Stimulated activated CD4-positive, alpha-beta T cell treated with anti-CD3 and anti-CD28 coated beads, Interleukin-1b, Interleukin-23, amount 100 ng/mL, for 48 hours (primary cell): Measurements from ENCODE around the gene LCLAT1.
"Not testable (repeated sequence)": the region's sequence is repeated elsewhere in the genome, so short reads cannot be mapped to it uniquely, and the experiment has no call there.

Experiments used
- DNase-seq: peaks from one replicate; pipeline ENCODE4 v3.0.0-alpha.2; 2020

Gene LCLAT1

DNA sequence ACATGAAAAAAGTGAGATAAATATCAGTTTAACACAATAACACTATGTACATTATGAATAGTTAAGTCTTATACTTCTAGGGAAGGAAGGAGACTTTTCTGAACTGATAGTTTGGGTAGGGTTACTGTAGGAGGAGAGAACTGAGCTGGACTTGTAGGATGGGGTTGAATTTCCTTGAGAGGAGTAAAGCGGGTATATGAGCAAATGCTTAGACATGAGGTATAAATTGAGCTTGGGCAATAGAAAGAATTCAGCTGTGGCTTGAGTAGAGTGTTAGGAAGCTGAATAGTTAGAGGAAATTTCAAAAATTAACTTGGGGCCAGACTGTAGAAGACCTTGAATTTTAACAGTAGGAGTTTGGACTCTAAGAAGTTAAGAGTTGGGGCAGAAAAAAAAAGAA is 45.1 kb downstream of the LCLAT1 start:
- DNase-seq = no peak

GRCh38 chr2:30492619-30493018 is 45.6 kb downstream of the LCLAT1 start:
- no peak for DNase-seq

GRCh38 chr2:30493440-30493839 is 46.4 kb downstream of the LCLAT1 start:
- DNase-seq = no peak

DNA sequence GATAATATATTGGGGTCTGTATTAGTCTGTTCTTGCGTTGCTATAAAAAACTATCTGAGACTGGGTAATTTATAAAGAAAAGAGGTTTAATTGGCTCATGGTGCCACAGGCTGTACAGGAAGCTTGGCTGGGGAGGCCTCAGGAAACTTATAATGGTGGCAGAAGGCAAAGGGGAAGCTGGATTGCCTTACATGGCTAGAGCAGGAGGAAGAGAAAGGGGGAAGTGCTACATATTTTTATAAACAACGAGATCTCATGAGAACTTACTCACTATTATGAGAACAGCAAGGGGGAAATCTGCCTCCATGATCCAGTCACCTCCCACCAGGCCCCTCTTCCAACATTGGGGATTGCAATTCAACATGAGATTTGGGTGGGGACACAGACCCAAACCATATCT is 48.9 kb downstream of the LCLAT1 start:
- DNase-seq = not testable (repeated sequence)

DNA sequence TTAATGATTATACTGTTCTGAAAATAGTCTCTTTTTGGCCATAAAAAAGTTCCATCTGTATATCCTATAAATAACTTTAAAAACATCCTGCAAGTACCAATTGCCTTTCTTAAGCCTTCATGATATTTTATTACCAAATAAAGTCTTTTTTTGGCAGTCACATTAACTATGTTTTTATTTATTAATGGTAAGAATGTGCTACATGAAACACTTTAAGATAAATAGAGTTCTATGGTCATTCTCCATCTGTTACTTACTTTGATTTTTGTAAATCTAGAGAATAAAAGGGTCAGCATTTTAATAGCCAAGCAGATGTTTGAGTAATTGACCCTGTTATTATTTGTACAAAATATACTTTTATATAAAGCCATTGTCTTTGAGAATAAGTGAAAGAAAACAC is 52.6 kb downstream of the LCLAT1 start:
- no peak for DNase-seq

- no peak for DNase-seq
Observed at GRCh38 chr2:30500699-30501098, 53.7 kb downstream of the LCLAT1 start.

GRCh38 chr2:30502310-30502709 is 55.3 kb downstream of the LCLAT1 start:
- DNase-seq = no peak

DNA sequence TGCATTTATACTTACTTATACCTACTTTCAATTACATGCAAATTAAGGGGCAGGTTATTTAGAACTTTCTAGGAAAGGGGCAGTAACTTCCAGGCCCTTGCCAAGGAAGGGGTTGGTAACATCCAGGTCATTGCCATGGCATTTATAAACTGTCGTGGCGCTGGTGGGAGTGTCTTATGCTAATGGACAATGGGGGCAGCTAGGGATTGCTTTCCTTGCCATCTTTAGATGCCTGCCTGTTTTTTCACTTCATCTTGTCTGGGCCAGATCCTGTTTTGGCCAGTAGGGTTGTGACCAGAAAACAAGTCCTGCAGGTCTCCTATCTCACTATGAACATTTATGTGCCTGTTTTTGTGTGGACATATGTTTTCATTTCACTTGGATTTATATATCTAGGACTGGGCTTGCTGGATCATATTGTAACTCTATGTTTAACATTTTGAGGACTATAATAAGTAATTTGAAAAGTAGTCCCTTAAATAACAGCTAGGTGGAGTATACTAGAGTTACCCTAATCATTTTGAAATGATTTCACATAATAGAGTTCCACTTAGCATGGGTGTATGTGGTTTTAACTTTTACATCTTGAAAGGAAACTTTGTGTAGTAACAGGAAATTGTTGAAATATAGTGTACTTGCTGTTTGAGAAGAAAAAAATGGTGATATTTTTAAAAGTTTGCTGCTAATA is 56.1 kb downstream of the LCLAT1 start:
- DNase-seq = no peak

DNA sequence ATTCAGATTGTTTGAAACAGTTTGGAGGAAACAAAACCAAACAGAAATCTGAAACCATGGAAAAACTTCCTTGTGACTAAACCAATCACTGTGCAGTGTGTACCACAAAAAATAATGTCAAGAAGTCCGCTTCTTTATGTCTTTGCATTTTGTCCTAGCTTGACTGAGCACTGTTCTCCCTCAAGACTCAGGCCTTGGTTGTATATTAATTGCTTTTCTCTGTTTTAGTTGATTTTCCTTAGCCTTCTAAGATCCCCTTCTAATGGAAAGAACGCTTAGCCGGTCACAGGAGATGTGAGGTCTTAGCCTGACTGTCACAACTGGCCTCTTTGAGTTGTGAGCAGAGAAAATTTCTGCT is 56.6 kb downstream of the LCLAT1 start:
- DNase-seq = no peak

DNA sequence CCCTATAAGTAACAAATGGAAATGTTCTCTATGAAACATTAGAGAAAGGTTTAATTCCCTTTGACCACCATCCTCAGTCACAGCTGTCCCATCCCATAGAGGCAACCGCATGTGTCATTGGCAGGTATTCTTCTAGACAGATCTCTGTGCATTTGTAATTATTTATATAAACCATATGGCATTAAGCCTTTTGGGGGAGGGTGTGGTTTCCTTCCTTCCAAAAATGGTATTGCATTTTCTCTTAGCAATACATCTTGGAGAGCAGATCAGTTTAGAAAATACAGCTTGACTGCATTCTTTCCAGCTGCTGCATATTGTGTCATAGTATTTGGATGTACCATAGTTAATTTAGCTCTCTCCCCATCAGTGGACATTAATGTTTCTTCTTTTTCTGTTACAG is 57.7 kb downstream of the LCLAT1 start:
- DNase-seq = no peak

DNA sequence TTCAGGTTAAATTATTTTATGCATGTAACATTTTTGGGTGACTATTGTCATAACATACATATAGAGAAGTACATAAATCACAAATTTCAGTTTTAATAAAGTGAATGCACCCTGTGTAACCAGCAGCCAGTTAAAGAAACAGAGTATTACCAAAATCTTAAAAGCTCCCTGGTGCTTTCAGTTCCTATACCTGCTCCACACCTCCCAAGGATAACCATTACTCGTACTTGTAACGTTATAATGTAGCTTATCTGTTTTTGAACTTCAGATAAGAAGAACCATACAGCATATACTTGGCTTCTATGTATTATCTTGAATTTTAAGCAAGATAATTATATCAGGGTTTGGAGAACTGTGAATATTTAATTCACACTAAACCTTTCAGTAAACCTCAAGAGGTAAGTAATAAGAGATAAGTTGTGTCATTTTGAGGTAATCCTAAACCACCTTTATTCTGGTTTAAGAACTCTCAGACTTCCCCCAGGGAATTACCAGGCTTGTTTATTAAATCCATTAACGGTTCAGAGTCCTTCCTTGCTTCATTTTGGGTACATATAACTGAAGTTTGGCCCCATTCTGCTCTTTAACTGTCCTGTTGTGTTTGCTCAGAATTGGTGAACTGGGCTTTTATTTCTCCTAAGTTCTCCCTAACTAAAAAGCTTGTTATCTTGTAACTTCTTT is 58.6 kb downstream of the LCLAT1 start:
- no peak for DNase-seq

GRCh38 chr2:30507460-30507859 is 60.4 kb downstream of the LCLAT1 start:
- not testable (repeated sequence) for DNase-seq

GRCh38 chr2:30509716-30510115 is 62.7 kb downstream of the LCLAT1 start:
- no peak for DNase-seq

GRCh38 chr2:30510409-30510808 is 63.4 kb downstream of the LCLAT1 start:
- DNase-seq = no peak

GRCh38 chr2:30511122-30512083 is 64.4 kb downstream of the LCLAT1 start:
- no peak for DNase-seq

DNA sequence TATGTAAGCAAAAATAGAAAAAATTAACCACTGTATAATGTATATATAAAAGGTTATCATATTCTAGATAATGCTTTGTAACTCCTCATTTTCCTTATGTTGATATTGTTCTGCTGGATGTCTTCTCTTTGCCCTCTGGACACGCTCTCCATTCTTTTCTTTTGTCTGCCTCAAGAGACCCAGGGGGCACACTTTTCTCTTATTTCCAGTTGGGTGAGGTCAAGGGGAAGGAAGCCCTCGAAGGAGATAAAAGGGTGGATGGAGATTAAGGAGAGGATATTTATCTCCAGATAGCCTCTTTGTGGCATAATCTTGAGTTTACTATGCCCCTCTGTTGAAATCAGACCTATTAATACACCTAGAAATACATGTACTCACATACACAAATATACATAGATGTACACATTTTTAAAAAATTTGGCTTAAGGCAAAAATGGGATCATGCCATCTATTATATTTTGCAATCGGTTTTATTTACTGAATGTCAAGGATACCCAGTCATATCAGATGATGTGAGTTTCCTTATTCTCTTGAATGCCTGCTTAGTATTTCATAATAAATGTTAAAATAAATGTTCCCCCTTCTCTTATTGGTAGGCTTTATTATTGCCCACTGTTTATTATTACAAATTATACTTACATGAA is 65.3 kb downstream of the LCLAT1 start:
- no peak for DNase-seq

- DNase-seq = not testable (repeated sequence)
Observed at GRCh38 chr2:30513649-30514048, 66.6 kb downstream of the LCLAT1 start.

DNA sequence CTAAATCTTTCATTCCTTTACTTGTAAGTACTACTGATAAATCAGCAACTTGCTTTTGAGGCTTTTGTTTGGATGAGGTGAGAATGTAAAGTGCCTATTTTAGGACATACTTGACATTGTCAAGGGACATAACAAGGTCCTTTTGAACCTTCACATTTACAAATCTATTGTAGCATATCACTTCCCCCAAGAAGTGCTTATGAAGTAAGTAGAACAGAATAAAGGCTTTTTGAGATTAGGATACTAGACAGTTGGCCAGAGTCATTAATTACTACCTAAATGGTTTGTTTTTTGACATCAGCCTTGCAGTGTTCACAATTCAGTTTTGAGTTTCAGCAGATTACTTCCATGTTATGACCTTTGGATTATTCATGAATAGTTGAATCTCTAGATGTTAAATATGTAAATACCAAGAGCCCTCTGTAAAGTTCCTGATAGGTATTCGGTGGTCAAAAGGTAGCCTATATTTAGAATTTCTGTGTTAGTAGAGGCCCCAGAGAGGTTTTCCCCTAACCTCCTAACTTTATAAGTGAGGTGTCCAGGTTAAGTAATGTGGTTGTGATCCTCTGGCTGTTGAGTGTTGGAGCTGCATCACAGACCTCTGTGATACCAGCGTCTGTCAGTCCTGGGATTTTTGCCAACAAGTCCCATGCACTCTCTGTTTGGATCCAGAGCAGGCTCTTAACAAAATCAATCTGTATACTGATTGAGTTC is 67.2 kb downstream of the LCLAT1 start:
- no peak for DNase-seq

DNA sequence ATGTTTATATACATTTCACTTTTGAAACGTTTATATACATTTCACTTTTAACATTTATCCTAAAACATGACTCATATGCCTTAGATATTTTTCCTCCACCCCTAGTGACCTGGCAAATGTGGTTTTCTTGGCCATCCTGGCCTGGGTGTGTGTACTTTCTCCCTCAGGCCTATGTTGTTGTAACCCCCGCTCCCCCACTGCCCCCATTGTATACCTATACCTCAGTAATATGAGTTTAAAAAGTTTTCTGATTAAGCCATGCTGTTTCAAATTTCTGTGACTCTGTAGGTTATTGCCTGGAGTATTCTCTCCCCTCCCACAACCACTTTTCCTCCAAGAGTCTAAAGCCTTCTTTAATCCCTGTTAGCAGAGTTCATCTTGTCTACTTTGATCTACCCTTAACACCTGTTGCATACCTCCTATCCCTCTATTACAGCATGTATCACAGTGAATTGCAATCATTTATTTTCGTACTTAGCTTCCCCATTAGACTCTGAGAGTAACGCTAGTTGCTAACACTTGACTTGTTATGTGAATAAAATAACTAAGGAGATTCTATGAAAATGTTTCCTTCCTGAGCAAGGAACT is 67.9 kb downstream of the LCLAT1 start:
- no peak for DNase-seq

DNA sequence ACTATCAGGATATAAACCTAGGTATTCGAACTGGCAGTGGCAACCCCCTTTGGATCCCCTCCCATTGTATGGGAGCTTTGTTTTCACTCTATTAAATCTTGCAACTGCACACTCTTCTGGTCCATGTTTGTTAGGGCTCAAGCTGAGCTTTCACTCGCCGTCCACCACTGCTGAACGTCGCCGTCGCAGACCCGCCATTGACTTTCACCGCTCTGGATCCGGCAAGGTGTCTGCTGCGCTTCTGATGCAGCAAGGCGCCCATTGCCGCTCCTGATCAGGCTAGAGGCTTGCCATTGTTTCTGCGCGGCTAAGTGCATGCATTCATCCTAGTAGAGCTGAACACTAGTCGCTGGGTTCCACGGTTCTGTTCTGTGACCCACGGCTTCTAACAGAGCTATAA is 69.1 kb downstream of the LCLAT1 start:
- DNase-seq = no peak

- DNase-seq = no peak
Observed at GRCh38 chr2:30519796-30520195, 72.8 kb downstream of the LCLAT1 start.

GRCh38 chr2:30522421-30522820 is 75.4 kb downstream of the LCLAT1 start:
- DNase-seq = no peak
